K562 (cell line): ENCODE measurements around the gene DCAKD. TPM values are rescaled to one million over a fixed set of nuclear protein-coding genes. Genes with fewer than 3 reads are reported as not detected.
A peak's percentile ranks its signal among the peaks of the same experiment; 100 is the strongest.

Source experiments
- ATAC-seq: fragments of 200-7000 bp; cut with Tn5 transposase; 3 replicates; pipeline ENCODE4 v1.9.1; 2020; ENCODE audit warnings: moderate library complexity
- BruUV-seq: library from RNA; stranded (reverse); fragments of 400-500 nt; replicated peaks from 2 replicates; lab custom pipeline; 2021; lab: Mats Ljungman, UMichigan
- CTCF ChIA-PET: fragments of 300-600 bp; formaldehyde crosslinking; extraction: SDS; loops from one replicate; lab custom pipeline; 2021; ENCODE audit warnings: low intra/inter-chr PET ratio; lab: Yijun Ruan, JAX
- POLR2A ChIA-PET: fragments of 300-600, 350-650 bp; sonication (Branson Sonifier 250); formaldehyde crosslinking; extraction: SDS; loops from one replicate; lab custom pipeline; 2021; ENCODE audit warnings: antibody characterized with exemption, inconsistent platforms; lab: Yijun Ruan, JAX
- DNase-seq, 4 experiments: peaks; one replicate each; pipeline versions ENCODE4 v3.0.0 to v3.0.0-alpha.2; 2011 to 2018; ENCODE audit warnings: low spot score in 3 of 4, mixed read lengths in 3 of 4; ENCODE audit errors: extremely low read depth in 1 of 4
- FAIRE-seq: peaks from 2 replicates; lab custom pipeline; 2011; peaks lifted over from hg19 to GRCh38; lab: Jason Lieb, UNC
- H2AFZ ChIP-seq: 2 replicates; pipeline ENCODE4 v1.6.0; 2011; ENCODE audit warnings: low read depth, low read length, control low read depth, inconsistent platforms
- H3K27ac ChIP-seq: fragments of 200-600 bp; 3 replicates; pipeline ENCODE4 v1.8.0; 2011; ENCODE audit warnings: low read depth, mild to moderate bottlenecking, control low read depth, inconsistent platforms, low read length, moderate library complexity, mixed read lengths; ENCODE audit errors: extremely low read depth
- H3K27me3 ChIP-seq, 2 experiments: fragments of 300-600 bp in 1 of 2; 2 replicates in 1 of 2; 3 replicates in 1 of 2; pipeline versions ENCODE4 v1.6.0 to v1.8.0; 2011; ENCODE audit warnings: inconsistent platforms in 2 of 2, low read length in 2 of 2, mild to moderate bottlenecking in 1 of 2, mixed read lengths in 1 of 2, moderate library complexity in 1 of 2; ENCODE audit not compliant: control insufficient read depth in 2 of 2, insufficient read depth in 2 of 2
- H3K36me3 ChIP-seq: fragments of 300-600 bp; 3 replicates; pipeline ENCODE4 v1.8.0; 2011; ENCODE audit warnings: mild to moderate bottlenecking, low read length, inconsistent platforms; ENCODE audit not compliant: control insufficient read depth, insufficient read depth
- H3K4me1 ChIP-seq, 2 experiments: fragments of 200-600 bp in 1 of 2; replicated peaks in 1 of 2; 2 replicates in 1 of 2; 3 replicates in 1 of 2; pipeline versions ENCODE4 v1.5.1 to v1.8.0; 2011; ENCODE audit warnings: inconsistent platforms in 2 of 2, low read length in 2 of 2, mild to moderate bottlenecking in 1 of 2, mixed read lengths in 1 of 2, moderate library complexity in 1 of 2; ENCODE audit not compliant: control insufficient read depth in 2 of 2, insufficient read depth in 2 of 2
- H3K4me2 ChIP-seq: 2 replicates; pipeline ENCODE4 v1.6.1; 2011; ENCODE audit warnings: low read length, control low read depth, inconsistent platforms, mixed read lengths; ENCODE audit not compliant: insufficient read depth
- H3K4me3 ChIP-seq: fragments of 200-600 bp; sonication (generic), shearing (Covaris generic); 2 replicates; pipeline ENCODE4 v1.5.1; 2016; ENCODE audit warnings: control low read depth, inconsistent platforms
- H3K79me2 ChIP-seq: fragments of 200-600 bp; 3 replicates; pipeline ENCODE4 v1.8.0; 2011; ENCODE audit warnings: low read length, inconsistent platforms; ENCODE audit not compliant: control insufficient read depth, insufficient read depth
- H3K9ac ChIP-seq, 2 experiments: 2 replicates each; pipeline versions ENCODE4 v1.6.0 to v1.6.1; 2011; ENCODE audit warnings: low read depth in 2 of 2, low read length in 2 of 2, control low read depth in 1 of 2, inconsistent platforms in 1 of 2, mild to moderate bottlenecking in 1 of 2, mixed read lengths in 1 of 2; ENCODE audit not compliant: insufficient read depth in 1 of 2
- H3K9me1 ChIP-seq: one replicate; pipeline ENCODE4 v1.6.0; 2011; ENCODE audit warnings: inconsistent platforms, mild to moderate bottlenecking, low read length, moderate library complexity; ENCODE audit not compliant: control insufficient read depth, insufficient read depth
- H3K9me3 ChIP-seq: replicated peaks from 2 replicates; pipeline ENCODE4 v1.5.1; 2011; ENCODE audit warnings: low read depth, low read length, inconsistent platforms; ENCODE audit not compliant: control insufficient read depth, insufficient read depth
- H4K20me1 ChIP-seq: replicated peaks from 2 replicates; pipeline ENCODE4 v1.6.1; 2011; ENCODE audit warnings: low read length, inconsistent platforms, mixed read lengths; ENCODE audit not compliant: control insufficient read depth, insufficient read depth
- CTBP1 ChIP-seq: fragments of 450-650 bp; IDR thresholded peaks from 2 replicates; pipeline ENCODE4 v1.6.1; 2016; ENCODE audit warnings: borderline replicate concordance
- DMBX1 ChIP-seq: fragments of 250-450 bp; sonication (Bioruptor Pico); IDR thresholded peaks from 2 replicates; pipeline ENCODE4 v1.8.0; 2022; ENCODE audit warnings: inconsistent platforms, mild to moderate bottlenecking, moderate library complexity, borderline replicate concordance
- EGR1 ChIP-seq: fragments of 450-650 bp; conservative IDR thresholded peaks from 2 replicates; pipeline ENCODE4 v1.6.1; 2017; ENCODE audit warnings: mild to moderate bottlenecking
- ELF1 ChIP-seq: fragments of 200-800 bp; sonication (Bioruptor generic); IDR thresholded peaks from 2 replicates; pipeline ENCODE4 v1.6.1; 2016; ENCODE audit warnings: missing genetic modification characterization, missing compliant biosample characterization
- EP400 ChIP-seq: fragments of 450-650 bp; IDR thresholded peaks from 2 replicates; pipeline ENCODE4 v1.6.1; 2017; ENCODE audit warnings: antibody characterized with exemption, mild to moderate bottlenecking, moderate library complexity
- GATAD2B ChIP-seq: fragments of 450-650 bp; IDR thresholded peaks from 2 replicates; pipeline ENCODE4 v1.6.1; 2017; ENCODE audit warnings: mild to moderate bottlenecking, borderline replicate concordance
- NFIC ChIP-seq: fragments of 450-650 bp; IDR thresholded peaks from 2 replicates; pipeline ENCODE4 v1.6.1; 2017; ENCODE audit warnings: mild to moderate bottlenecking, inconsistent platforms
- NFYB ChIP-seq: IDR thresholded peaks from 2 replicates; pipeline ENCODE4 v1.6.1; 2011; ENCODE audit warnings: mild to moderate bottlenecking, moderate library complexity; ENCODE audit not compliant: insufficient read length; ENCODE audit errors: extremely low read depth
- ZNF175 ChIP-seq: fragments of 200-800 bp; sonication (Bioruptor generic); IDR thresholded peaks from 2 replicates; pipeline ENCODE4 v1.6.1; 2016; ENCODE audit warnings: low read depth, mild to moderate bottlenecking, missing genetic modification characterization, missing compliant biosample characterization
- ZNF586 ChIP-seq: fragments of 450-650 bp; formaldehyde crosslinking; conservative IDR thresholded peaks from 2 replicates; pipeline ENCODE4 v1.4.0; 2020; ENCODE audit warnings: mild to moderate bottlenecking, moderate library complexity
- ZSCAN32 ChIP-seq: fragments of 450-650 bp; formaldehyde crosslinking; IDR thresholded peaks from 2 replicates; pipeline ENCODE4 v1.4.0; 2020; ENCODE audit warnings: mild to moderate bottlenecking, moderate library complexity
- WGBS: fragments of 100-300 bp; shearing (Covaris generic); methylation state at CpG from one replicate; pipeline ENCODE4 v1.1.6; 2016; ENCODE audit warnings: low coverage, mixed read lengths; ENCODE audit not compliant: insufficient coverage; ENCODE audit errors: missing lambda C conversion rate; 5-methylcytosine and 5-hydroxymethylcytosine counted together
- in situ Hi-C: fragments of 300-500 bp; cut with MboI; formaldehyde crosslinking; loops from 4 replicates; pipeline ENCODE4 v1.15.0; 2018; ENCODE audit warnings: inconsistent platforms, mixed read lengths
- intact Hi-C: fragments of 100-400 bp; cut with micrococcal nuclease; formaldehyde crosslinking; loops from 2 replicates; pipeline ENCODE4 v1.14.2; 2022
- polyA plus RNA-seq, 8 experiments: library from polyadenylated mRNA; depleted of rRNA in 4 of 8; stranded (reverse) in 5 of 8; unstranded in 3 of 8; fragments of >200 nt; fragmentation: Nextera tagmentation in 2 of 8; fragmentation: Illumina TruSeq in 1 of 8; extraction: Ambion mirVana in 2 of 8; extraction: Trizol in 1 of 8; gene quantifications; 2 replicates each; pipeline versions ENCODE4 v1.2.1 to v1.2.3, GENCODE V29; 2011 to 2014; ENCODE audit warnings: inconsistent platforms in 1 of 8, missing spikeins in 1 of 8
- total RNA-seq, 7 experiments: library from RNA; depleted of rRNA in 6 of 7; stranded (reverse); fragments of >200 nt in 6 of 7; fragmentation: Illumina TruSeq in 2 of 7; extraction: Trizol in 2 of 7; gene quantifications; 2 replicates each; pipeline versions ENCODE4 v1.2.1 to v1.2.3, GENCODE V29; 2011 to 2021; ENCODE audit warnings: low replicate concordance in 1 of 7
- TF ChIP-seq, protein P1 (sequence below): fragments of 450-650 bp; formaldehyde crosslinking; IDR thresholded peaks from 2 replicates; pipeline ENCODE4 v1.4.0; 2022; ENCODE audit warnings: mild to moderate bottlenecking, moderate library complexity
- TF ChIP-seq, protein P2 (sequence below): fragments of 450-650 bp; IDR thresholded peaks from 2 replicates; pipeline ENCODE4 v1.6.1; 2016; ENCODE audit warnings: missing biosample characterization, missing genetic modification characterization

Gene DCAKD
- total and polyA plus RNA-seq, 9 of the 15 experiments (the other 6 are each of a cell fraction or from before 2014, with no cell fraction given) = 7.9 to 35.5 (median 21.4) TPM

DNA sequence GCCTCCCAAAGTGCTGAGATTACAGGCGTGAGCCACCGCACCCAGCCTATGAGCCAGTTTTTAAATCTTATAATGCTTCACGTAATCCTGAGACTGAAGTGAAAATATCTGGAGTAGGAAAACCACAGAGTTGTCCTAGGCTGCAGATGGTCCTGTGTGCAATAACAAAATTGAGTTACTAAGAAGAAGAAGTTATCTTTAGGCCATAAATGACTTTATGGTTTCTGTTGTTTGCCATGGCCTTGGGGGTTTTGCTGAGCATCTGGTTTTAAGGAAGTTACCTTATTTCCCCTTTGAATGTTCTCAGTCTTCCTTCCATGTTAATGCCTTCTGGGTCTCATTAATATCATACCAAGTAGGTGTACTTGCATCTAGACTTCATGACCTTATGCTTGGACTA, 26.2 kb upstream of the DCAKD start:
- Histone ChIP-seq H2AFZ (no peak overlapping the region), H3K9me3 (no peaks in the 10 kb centered on the region), H3K9ac (no peak overlapping the region), H3K27ac (no peak overlapping the region), H3K9me1 (no peaks in the 10 kb centered on the region), H4K20me1 (no peaks in the 10 kb centered on the region; the same call in 1 of the 2 replicates), H3K79me2 (peaks cover 74% of the 10 kb centered on the region), H3K4me1 (peaks cover 0 to 5% of the 10 kb centered on the region in 2 experiments; a peak in 1 of 5 replicates), H3K4me2 (no peak overlapping the region), H3K36me3 (peaks cover 73% of the 10 kb centered on the region), H3K4me3 (no peak overlapping the region), H3K27me3 (no peaks in the 10 kb centered on the region)
- TF ChIP-seq GATAD2B (no peak), ELF1 (tag) (no peak)
- intact Hi-C loops = no loop called here
- 89% methylated on average over 3 of the region's 3 CpGs for WGBS
- POLR2A ChIA-PET = interaction anchor here (0.6 to 10.5 kb wide), 5 partner anchors 9 to 58 kb away, joined by 3 to 62 read pairs (median 3); partner anchors contain the start of genes ACBD4 and NMT1
- no peak for FAIRE-seq
- CTCF ChIA-PET = no interaction called here
- no TSS peak for BruUV-seq
- in situ Hi-C loops = no loop called here
- ATAC-seq = no peak
- no peak for DNase-seq

DNA sequence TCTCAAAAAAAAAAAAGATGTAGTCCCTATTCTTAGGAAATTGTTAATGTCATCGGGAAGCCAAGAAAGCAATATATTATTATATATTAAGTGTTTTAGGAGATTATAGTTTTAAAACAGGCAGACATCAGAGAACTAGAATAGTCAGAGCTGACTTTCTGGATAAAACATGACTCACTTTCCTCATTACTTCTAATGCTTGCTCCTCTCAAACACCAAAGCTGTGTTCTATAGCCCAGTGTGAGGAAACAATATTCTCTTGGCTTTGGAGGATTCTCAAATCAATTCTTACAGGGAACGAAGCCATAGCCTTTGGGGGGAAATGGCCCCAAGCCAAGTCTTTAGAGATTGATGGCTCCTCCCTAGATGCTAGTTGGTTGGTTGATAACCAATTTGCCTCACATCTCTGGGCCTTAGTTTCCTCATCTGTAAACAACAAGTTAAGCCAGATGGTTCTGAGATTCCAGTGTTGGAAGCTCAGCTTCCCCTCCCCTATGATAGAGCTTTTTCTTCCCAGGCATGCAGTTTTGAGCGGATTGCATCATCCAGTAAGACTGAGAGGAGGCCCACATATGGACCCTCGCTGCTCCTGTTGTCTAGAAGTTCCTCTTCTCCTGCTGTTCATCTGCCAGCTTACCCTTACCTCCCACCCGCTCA, 22.1 kb upstream of the DCAKD start:
- H3K36me3 ChIP-seq = peaks cover 73% of the 10 kb centered on the region
- in situ Hi-C loops (no loop called here), intact Hi-C loops (no loop called here)
- no peaks in the 10 kb centered on the region; the same call in 1 of the 2 replicates for H4K20me1 ChIP-seq
- no TSS peak for BruUV-seq
- 81% methylated on average over 5 of the region's 5 CpGs for WGBS
- H3K27ac ChIP-seq = no peak overlapping the region; the same call in 2 of the 3 replicates
- peak in 1 of 4 experiments; percentile 11 for DNase-seq
- no peaks in the 10 kb centered on the region for H3K9me3 ChIP-seq
- peak; percentile 79 for ATAC-seq
- H3K79me2 ChIP-seq = peaks cover 90% of the 10 kb centered on the region
- H3K4me3 ChIP-seq = no peak overlapping the region
- no peak overlapping the region for H2AFZ ChIP-seq
- H3K9ac ChIP-seq = no peak overlapping the region
- CTCF ChIA-PET = no interaction called here
- no peaks in the 10 kb centered on the region for H3K27me3 ChIP-seq
- POLR2A ChIA-PET = interaction anchor here (0.7 to 10.5 kb wide), 3 partner anchors 12 to 75 kb away, joined by 3 to 62 read pairs (median 4); partner anchors contain the start of genes HEXIM1 and NMT1
- peaks cover 0 to 5% of the 10 kb centered on the region in 2 experiments; a peak in 1 of 5 replicates for H3K4me1 ChIP-seq
- H3K4me2 ChIP-seq = no peak overlapping the region
- FAIRE-seq = no peak
- no peaks in the 10 kb centered on the region for H3K9me1 ChIP-seq
- TF ChIP-seq NFIC = peak; percentile 51
- TF ChIP-seq ZSCAN32 (CRISPR knock-in tag) = peak; percentile 76
- TF ChIP-seq NFYB = no peak
- TF ChIP-seq, protein P1, sequence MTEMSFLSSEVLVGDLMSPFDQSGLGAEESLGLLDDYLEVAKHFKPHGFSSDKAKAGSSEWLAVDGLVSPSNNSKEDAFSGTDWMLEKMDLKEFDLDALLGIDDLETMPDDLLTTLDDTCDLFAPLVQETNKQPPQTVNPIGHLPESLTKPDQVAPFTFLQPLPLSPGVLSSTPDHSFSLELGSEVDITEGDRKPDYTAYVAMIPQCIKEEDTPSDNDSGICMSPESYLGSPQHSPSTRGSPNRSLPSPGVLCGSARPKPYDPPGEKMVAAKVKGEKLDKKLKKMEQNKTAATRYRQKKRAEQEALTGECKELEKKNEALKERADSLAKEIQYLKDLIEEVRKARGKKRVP (CRISPR knock-in tag) = peak; percentile 88
- TF ChIP-seq ZNF175 = peak; percentile 72; the same call in 1 of the 2 replicates
- TF ChIP-seq DMBX1 (CRISPR knock-in tag) = peak; percentile 78; the same call in 1 of the 2 replicates
- TF ChIP-seq, protein P2, sequence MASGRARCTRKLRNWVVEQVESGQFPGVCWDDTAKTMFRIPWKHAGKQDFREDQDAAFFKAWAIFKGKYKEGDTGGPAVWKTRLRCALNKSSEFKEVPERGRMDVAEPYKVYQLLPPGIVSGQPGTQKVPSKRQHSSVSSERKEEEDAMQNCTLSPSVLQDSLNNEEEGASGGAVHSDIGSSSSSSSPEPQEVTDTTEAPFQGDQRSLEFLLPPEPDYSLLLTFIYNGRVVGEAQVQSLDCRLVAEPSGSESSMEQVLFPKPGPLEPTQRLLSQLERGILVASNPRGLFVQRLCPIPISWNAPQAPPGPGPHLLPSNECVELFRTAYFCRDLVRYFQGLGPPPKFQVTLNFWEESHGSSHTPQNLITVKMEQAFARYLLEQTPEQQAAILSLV (tag) = peak; percentile 29; the same call in 1 of the 2 replicates
- no peak for TF ChIP-seq ZNF586 (CRISPR knock-in tag)
- peak; percentile 56 for TF ChIP-seq EP400
- 0 out of 2 replicates have a peak, but pooled peaks have one; percentile 24 for TF ChIP-seq CTBP1
- no peak for TF ChIP-seq EGR1
